Measurements from ENCODE around the gene ASB10.

ASB10 gene

GRCh38 chr7:151174246-151175046 lies 12.6 kb downstream of the ASB10 start:
- Histone ChIP-seq H3K4me3 (ENCODE audit: control insufficient read depth in 1 of 7, extremely low read depth in 1 of 7, insufficient read depth in 4 of 7, low read depth in 2 of 7, low read length in 6 of 7) (no peak overlapping the region), H3K36me3 (ENCODE audit: control insufficient read depth in 4 of 4, insufficient read depth in 4 of 4, low read length in 3 of 4) (no peaks in the 10 kb centered on the region), H3K27ac (ENCODE audit: insufficient read depth in 1 of 2, low read depth in 1 of 2, low read length in 2 of 2, poor library complexity in 1 of 2, severe bottlenecking in 2 of 2) (no peak overlapping the region), H3K9me3 (ENCODE audit: control extremely low read depth in 1 of 5, control insufficient read depth in 4 of 5, insufficient read depth in 2 of 5, low read depth in 1 of 5, low read length in 4 of 5) (peaks cover 0 to 18% (median 14%) of the 10 kb centered on the region in 5 experiments), H3K27me3 (replicated peaks in 2 of 5; ENCODE audit: control insufficient read depth in 4 of 5, insufficient read depth in 5 of 5, low read length in 4 of 5) (peaks cover 0 to 56% (median 17%) of the 10 kb centered on the region in 5 experiments), H3K4me1 (ENCODE audit: control extremely low read depth in 1 of 4, control insufficient read depth in 4 of 4, insufficient read depth in 4 of 4, low read length in 3 of 4) (peaks cover 0 to 3% (median 0%) of the 10 kb centered on the region in 4 experiments)
- peak; percentile 55 to 73 (median 72) for DNase-seq
- CTCF ChIA-PET = interaction anchor here (0.8 to 1.7 kb wide), 9 partner anchors 8 to 163 kb away, joined by 3 to 7 read pairs (median 4); no protein-coding TSS in a partner anchor
- WGBS (ENCODE audit: insufficient coverage) = 59% methylated on average over 76 of the region's 77 CpGs
- POLR2A ChIA-PET = no interaction called here

GRCh38 chr7:151173386-151174245 lies 13.4 kb downstream of the ASB10 start:
- H3K27me3 ChIP-seq (replicated peaks in 2 of 5; ENCODE audit: control insufficient read depth in 4 of 5, insufficient read depth in 5 of 5, low read length in 4 of 5) = peaks cover 4 to 64% (median 21%) of the 10 kb centered on the region in 5 experiments
- no peak for DNase-seq
- H3K4me1 ChIP-seq (ENCODE audit: control extremely low read depth in 1 of 4, control insufficient read depth in 4 of 4, insufficient read depth in 4 of 4, low read length in 3 of 4) = peaks cover 0 to 3% (median 0%) of the 10 kb centered on the region in 4 experiments
- H3K9me3 ChIP-seq (ENCODE audit: control extremely low read depth in 1 of 5, control insufficient read depth in 4 of 5, insufficient read depth in 2 of 5, low read depth in 1 of 5, low read length in 4 of 5) = peaks cover 0 to 18% (median 14%) of the 10 kb centered on the region in 5 experiments
- H3K4me3 ChIP-seq (ENCODE audit: control insufficient read depth in 1 of 7, extremely low read depth in 1 of 7, insufficient read depth in 4 of 7, low read depth in 2 of 7, low read length in 6 of 7) = no peak overlapping the region
- ChIA-PET POLR2A (no interaction called here), CTCF (interaction anchor here (0.8 to 1.0 kb wide), 3 partner anchors 11 to 50 kb away, joined by 3 read pairs; no protein-coding TSS in a partner anchor)
- H3K27ac ChIP-seq (ENCODE audit: insufficient read depth in 1 of 2, low read depth in 1 of 2, low read length in 2 of 2, poor library complexity in 1 of 2, severe bottlenecking in 2 of 2) = no peak overlapping the region
- 84% methylated on average over 37 of the region's 43 CpGs for WGBS (ENCODE audit: insufficient coverage)
- no peaks in the 10 kb centered on the region for H3K36me3 ChIP-seq (ENCODE audit: control insufficient read depth in 4 of 4, insufficient read depth in 4 of 4, low read length in 3 of 4)

GRCh38 chr7:151172273-151173141 lies 14.5 kb downstream of the ASB10 start:
- Histone ChIP-seq H3K4me1 (ENCODE audit: control extremely low read depth in 1 of 4, control insufficient read depth in 4 of 4, insufficient read depth in 4 of 4, low read length in 3 of 4) (peaks cover 0 to 10% (median 8%) of the 10 kb centered on the region in 4 experiments), H3K27me3 (replicated peaks in 2 of 5; ENCODE audit: control insufficient read depth in 4 of 5, insufficient read depth in 5 of 5, low read length in 4 of 5) (peaks cover 4 to 72% (median 19%) of the 10 kb centered on the region in 5 experiments), H3K9me3 (ENCODE audit: control extremely low read depth in 1 of 5, control insufficient read depth in 4 of 5, insufficient read depth in 2 of 5, low read depth in 1 of 5, low read length in 4 of 5) (peaks cover 0 to 18% (median 14%) of the 10 kb centered on the region in 5 experiments), H3K36me3 (ENCODE audit: control insufficient read depth in 4 of 4, insufficient read depth in 4 of 4, low read length in 3 of 4) (no peaks in the 10 kb centered on the region), H3K27ac (ENCODE audit: insufficient read depth in 1 of 2, low read depth in 1 of 2, low read length in 2 of 2, poor library complexity in 1 of 2, severe bottlenecking in 2 of 2) (no peak overlapping the region), H3K4me3 (ENCODE audit: control insufficient read depth in 1 of 7, extremely low read depth in 1 of 7, insufficient read depth in 4 of 7, low read depth in 2 of 7, low read length in 6 of 7) (no peak overlapping the region)
- 19% methylated on average over 42 of the region's 42 CpGs for WGBS (ENCODE audit: insufficient coverage)
- CTCF ChIA-PET = interaction anchor here (0.6 to 1.0 kb wide), 8 partner anchors 10 to 78 kb away, joined by 3 to 4 read pairs (median 3); no protein-coding TSS in a partner anchor
- peak; percentile 71 to 83 (median 81) for DNase-seq
- POLR2A ChIA-PET = no interaction called here

GRCh38 chr7:151168787-151169162 lies 18.3 kb downstream of the ASB10 start:
- Histone ChIP-seq H3K4me1 (ENCODE audit: control extremely low read depth in 1 of 4, control insufficient read depth in 4 of 4, insufficient read depth in 4 of 4, low read length in 3 of 4) (peaks cover 0 to 18% (median 16%) of the 10 kb centered on the region in 4 experiments), H3K36me3 (ENCODE audit: control insufficient read depth in 4 of 4, insufficient read depth in 4 of 4, low read length in 3 of 4) (no peaks in the 10 kb centered on the region), H3K27me3 (replicated peaks in 2 of 5; ENCODE audit: control insufficient read depth in 4 of 5, insufficient read depth in 5 of 5, low read length in 4 of 5) (peaks cover 28 to 85% (median 37%) of the 10 kb centered on the region in 5 experiments), H3K9me3 (ENCODE audit: control extremely low read depth in 1 of 5, control insufficient read depth in 4 of 5, insufficient read depth in 2 of 5, low read depth in 1 of 5, low read length in 4 of 5) (peaks cover 0 to 8% (median 6%) of the 10 kb centered on the region in 5 experiments), H3K27ac (ENCODE audit: insufficient read depth in 1 of 2, low read depth in 1 of 2, low read length in 2 of 2, poor library complexity in 1 of 2, severe bottlenecking in 2 of 2) (no peak overlapping the region), H3K4me3 (ENCODE audit: control insufficient read depth in 1 of 7, extremely low read depth in 1 of 7, insufficient read depth in 4 of 7, low read depth in 2 of 7, low read length in 6 of 7) (no peak overlapping the region)
- WGBS (ENCODE audit: insufficient coverage) = 38% methylated on average over 8 of the region's 10 CpGs
- POLR2A ChIA-PET = interaction anchor here (0.6 kb wide), 2 partner anchors 94 to 128 kb away, joined by 3 to 5 read pairs; no protein-coding TSS in a partner anchor
- no peak for DNase-seq
- CTCF ChIA-PET = interaction anchor here (1.0 to 5.1 kb wide), 14 partner anchors 8 to 207 kb away, joined by 3 to 36 read pairs (median 4); no protein-coding TSS in a partner anchor

- ChIA-PET POLR2A (interaction anchor here (0.7 kb wide), 1 partner anchor 11 kb away, joined by 4 read pairs; no protein-coding TSS in a partner anchor), CTCF (interaction anchor here (0.7 to 5.1 kb wide), 14 partner anchors 9 to 207 kb away, joined by 3 to 36 read pairs (median 4); no protein-coding TSS in a partner anchor)
- Histone ChIP-seq H3K4me1 (ENCODE audit: control extremely low read depth in 1 of 4, control insufficient read depth in 4 of 4, insufficient read depth in 4 of 4, low read length in 3 of 4) (peaks cover 0 to 18% (median 16%) of the 10 kb centered on the region in 4 experiments), H3K36me3 (ENCODE audit: control insufficient read depth in 4 of 4, insufficient read depth in 4 of 4, low read length in 3 of 4) (no peaks in the 10 kb centered on the region), H3K27me3 (replicated peaks in 2 of 5; ENCODE audit: control insufficient read depth in 4 of 5, insufficient read depth in 5 of 5, low read length in 4 of 5) (peaks cover 30 to 82% (median 37%) of the 10 kb centered on the region in 5 experiments), H3K27ac (ENCODE audit: insufficient read depth in 1 of 2, low read depth in 1 of 2, low read length in 2 of 2, poor library complexity in 1 of 2, severe bottlenecking in 2 of 2) (no peak overlapping the region), H3K4me3 (ENCODE audit: control insufficient read depth in 1 of 7, extremely low read depth in 1 of 7, insufficient read depth in 4 of 7, low read depth in 2 of 7, low read length in 6 of 7) (peak overlapping the region in 6 of 7 experiments; percentile 20 to 67 (median 56)), H3K9me3 (ENCODE audit: control extremely low read depth in 1 of 5, control insufficient read depth in 4 of 5, insufficient read depth in 2 of 5, low read depth in 1 of 5, low read length in 4 of 5) (peaks cover 0 to 3% (median 1%) of the 10 kb centered on the region in 5 experiments)
- WGBS (ENCODE audit: insufficient coverage) = under 1% methylated on average over 51 of the region's 52 CpGs
- peak; percentile 43 to 71 (median 69) for DNase-seq
These were observed 18.9 kb downstream of the ASB10 start for GRCh38 chr7:151168003-151168786.
